Fibroblast of villous mesenchyme (primary cell): ENCODE data around the gene NCK2. TPM values are rescaled to one million over a fixed set of nuclear protein-coding genes. Genes with fewer than 3 reads are reported as not detected.

Source experiments
- DNase-seq: peaks from one replicate; pipeline ENCODE4 v3.0.0-alpha.2; 2010; ENCODE audit warnings: low read depth
- H3K4me3 ChIP-seq: 2 replicates; pipeline ENCODE4 v1.5.1; 2011; ENCODE audit warnings: low read depth, mild to moderate bottlenecking, low read length
- CTCF ChIP-seq: IDR thresholded peaks from 2 replicates; pipeline ENCODE4 v1.5.1; 2012; ENCODE audit warnings: low read depth, mild to moderate bottlenecking, low read length; ENCODE audit not compliant: insufficient read depth
- total RNA-seq: library from RNA; depleted of rRNA; stranded (reverse); fragments of >200 nt; gene quantifications from 2 replicates; pipeline ENCODE4 v1.2.3, GENCODE V29; 2012

Gene NCK2
- total RNA-seq, 1 donor = 22.5 TPM

GRCh38 chr2:105848367-105848766, 103.7 kb downstream of the NCK2 start:
- TF ChIP-seq CTCF = no peak
- no peak for DNase-seq
- H3K4me3 ChIP-seq = no peak overlapping the region

GRCh38 chr2:105849431-105850179, 104.9 kb downstream of the NCK2 start:
- H3K4me3 ChIP-seq = no peak overlapping the region
- no peak for TF ChIP-seq CTCF
- DNase-seq = no peak

- no peak overlapping the region for H3K4me3 ChIP-seq
- no peak for TF ChIP-seq CTCF
- DNase-seq = no peak
These were observed 107.4 kb downstream of the NCK2 start for GRCh38 chr2:105852066-105852465.

GRCh38 chr2:105853354-105854088, 108.8 kb downstream of the NCK2 start:
- no peak for DNase-seq
- H3K4me3 ChIP-seq = no peak overlapping the region
- TF ChIP-seq CTCF = no peak

- TF ChIP-seq CTCF = no peak
- no peak for DNase-seq
- H3K4me3 ChIP-seq = no peak overlapping the region
These were observed 110.3 kb downstream of the NCK2 start for GRCh38 chr2:105854972-105855371.

GRCh38 chr2:105856581-105856980, 111.9 kb downstream of the NCK2 start:
- no peak for TF ChIP-seq CTCF
- no peak for DNase-seq
- no peak overlapping the region for H3K4me3 ChIP-seq
